ENCODE measurements around the gene ASIC1.

ASIC1 gene

GRCh38 chr12:50041062-50041860 is 16.1 kb upstream of the ASIC1 start:
- no peak for DNase-seq (ENCODE audit: low read depth)

GRCh38 chr12:50041962-50042361 is 15.4 kb upstream of the ASIC1 start:
- no peak for DNase-seq (ENCODE audit: low read depth)

DNA sequence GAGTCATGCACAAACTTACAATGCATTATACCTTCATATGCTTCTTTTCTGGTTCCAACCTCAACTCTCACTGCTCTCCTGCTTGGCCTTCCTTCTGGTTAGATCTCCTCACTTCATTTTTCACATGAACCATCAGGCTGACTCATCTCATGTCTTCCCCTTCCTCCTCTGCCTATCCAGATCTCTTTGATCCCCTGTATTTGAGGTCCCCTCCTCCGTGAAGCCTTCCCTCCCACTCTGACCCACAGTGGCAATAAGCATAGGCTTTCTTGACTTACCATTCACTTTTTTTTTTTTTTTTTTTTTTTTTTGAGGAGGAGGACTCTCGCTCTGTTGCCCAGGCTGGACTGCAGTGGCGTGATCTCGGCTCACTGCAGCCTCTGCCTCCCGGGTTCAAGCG is 14.7 kb upstream of the ASIC1 start:
- no peak for DNase-seq (ENCODE audit: low read depth)

DNA sequence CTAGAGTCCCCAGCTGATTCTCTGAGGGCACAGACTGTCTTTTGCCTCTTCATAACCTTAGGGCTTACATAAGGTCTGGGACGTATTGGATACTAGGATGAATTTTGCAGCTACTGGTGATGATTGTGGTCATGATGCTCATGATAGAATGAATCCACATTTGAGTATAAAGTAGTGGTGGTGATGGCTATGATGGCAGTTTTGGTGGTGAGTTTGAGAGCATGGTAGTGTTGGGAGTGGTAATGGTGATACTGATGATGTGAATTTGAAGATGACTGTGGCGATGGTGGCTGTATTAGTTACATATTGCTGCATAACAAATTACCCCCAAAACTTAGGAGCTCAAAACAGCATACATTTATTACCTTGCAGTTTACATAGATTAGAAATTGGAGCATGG is 14.1 kb upstream of the ASIC1 start:
- DNase-seq (ENCODE audit: low read depth), result no peak

GRCh38 chr12:50043854-50044253 is 13.5 kb upstream of the ASIC1 start:
- no peak for DNase-seq (ENCODE audit: low read depth)

GRCh38 chr12:50047693-50048250 is 9.6 kb upstream of the ASIC1 start:
- DNase-seq (ENCODE audit: low read depth), result no peak

- no peak for DNase-seq (ENCODE audit: low read depth)
These were observed 7.9 kb upstream of the ASIC1 start for GRCh38 chr12:50049254-50050118.

- no peak for DNase-seq (ENCODE audit: low read depth)
These were observed 7.3 kb upstream of the ASIC1 start for GRCh38 chr12:50050119-50050385.

- DNase-seq (ENCODE audit: low read depth), result no peak
These were observed 6.8 kb upstream of the ASIC1 start for GRCh38 chr12:50050410-50051098.

- DNase-seq (ENCODE audit: low read depth), result no peak
These were observed 6.1 kb upstream of the ASIC1 start for GRCh38 chr12:50051101-50051806.

DNA sequence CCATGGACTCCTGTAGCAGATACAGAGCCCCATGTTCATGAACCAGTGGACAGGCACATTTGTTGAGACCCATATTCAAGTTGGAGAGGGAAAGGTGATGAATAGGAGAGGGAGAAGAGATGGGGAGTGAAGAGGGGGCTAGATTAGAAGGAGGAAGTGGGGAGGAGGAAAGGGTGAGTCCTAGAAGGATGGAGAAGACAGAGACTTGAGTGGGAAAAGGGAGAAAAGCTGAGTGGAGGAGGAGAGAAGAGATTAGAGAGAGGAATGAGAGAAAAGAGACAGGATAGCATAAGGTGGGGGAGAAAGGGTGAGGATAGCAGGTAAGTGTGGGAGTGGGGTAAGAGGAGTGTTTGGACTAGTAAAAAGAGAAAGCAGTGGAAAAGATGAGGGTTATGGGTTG is 4.9 kb upstream of the ASIC1 start:
- no peak for DNase-seq (ENCODE audit: low read depth)

GRCh38 chr12:50052964-50053363 is 4.4 kb upstream of the ASIC1 start:
- DNase-seq (ENCODE audit: low read depth), result no peak

GRCh38 chr12:50053583-50053982 is 3.8 kb upstream of the ASIC1 start:
- DNase-seq (ENCODE audit: low read depth), result no peak

DNA sequence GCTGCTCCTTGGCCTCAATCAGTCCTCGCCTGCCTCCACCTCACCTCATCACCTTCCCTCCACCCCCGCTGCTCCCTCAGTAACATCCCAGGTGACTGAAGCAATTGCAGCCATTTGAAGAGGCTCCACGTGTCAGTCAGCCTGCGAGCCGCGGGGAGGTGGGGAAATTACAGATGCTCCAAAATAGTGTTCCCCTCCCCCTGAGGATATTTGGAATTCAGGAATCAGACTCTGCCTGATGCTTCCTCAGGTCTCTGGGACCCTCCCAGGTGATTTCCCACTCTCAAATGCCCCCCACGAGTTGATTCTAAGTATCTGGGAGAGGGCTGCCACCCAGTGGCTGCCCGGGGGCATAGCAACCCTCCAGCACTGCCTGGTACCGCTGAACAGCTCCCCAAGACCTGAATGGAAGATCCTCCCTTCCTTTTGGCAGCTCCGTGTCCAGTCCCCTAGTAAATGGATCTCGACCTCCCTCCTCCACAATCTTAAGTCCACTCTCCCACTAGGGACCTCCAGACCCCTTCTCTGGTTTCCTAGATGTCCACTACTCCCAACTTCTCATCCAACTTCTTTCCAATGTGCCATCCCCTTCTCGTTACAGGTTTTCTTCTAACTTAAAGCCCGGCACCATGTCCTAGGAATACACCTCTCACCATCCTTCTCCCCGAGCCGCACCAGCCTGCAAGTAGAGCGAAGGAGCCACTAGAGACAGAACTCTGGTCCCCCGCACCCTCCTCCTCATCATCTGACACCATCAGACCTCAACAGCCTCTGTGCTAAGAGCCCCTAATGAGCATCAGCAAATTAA is 1.4 kb upstream of the ASIC1 start:
- DNase-seq (ENCODE audit: low read depth), result no peak

DNA sequence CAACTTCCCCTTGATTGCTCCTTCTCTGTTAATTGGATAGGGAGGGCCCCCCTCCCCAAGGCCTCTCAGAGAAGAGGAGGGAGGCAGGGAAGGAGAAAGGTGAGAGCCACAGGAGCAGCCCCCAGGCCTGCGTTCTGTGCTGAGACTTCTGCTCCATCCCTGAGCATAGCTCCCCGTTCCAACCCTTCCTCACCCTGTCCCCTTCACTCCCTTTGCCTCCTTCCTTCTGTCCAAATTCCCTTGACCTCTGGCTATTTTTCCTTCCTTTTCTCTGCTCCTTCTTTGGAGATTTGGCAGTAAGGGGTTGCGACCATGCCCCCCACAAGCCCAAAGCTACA is 788 bp upstream of the ASIC1 start:
- DNase-seq (ENCODE audit: low read depth), result no peak

- DNase-seq (ENCODE audit: low read depth), result no peak
These were observed 687 bp downstream of the ASIC1 start for GRCh38 chr12:50057896-50058670.

- no peak for DNase-seq (ENCODE audit: low read depth)
These were observed 1.4 kb downstream of the ASIC1 start for GRCh38 chr12:50058743-50059312.

DNA sequence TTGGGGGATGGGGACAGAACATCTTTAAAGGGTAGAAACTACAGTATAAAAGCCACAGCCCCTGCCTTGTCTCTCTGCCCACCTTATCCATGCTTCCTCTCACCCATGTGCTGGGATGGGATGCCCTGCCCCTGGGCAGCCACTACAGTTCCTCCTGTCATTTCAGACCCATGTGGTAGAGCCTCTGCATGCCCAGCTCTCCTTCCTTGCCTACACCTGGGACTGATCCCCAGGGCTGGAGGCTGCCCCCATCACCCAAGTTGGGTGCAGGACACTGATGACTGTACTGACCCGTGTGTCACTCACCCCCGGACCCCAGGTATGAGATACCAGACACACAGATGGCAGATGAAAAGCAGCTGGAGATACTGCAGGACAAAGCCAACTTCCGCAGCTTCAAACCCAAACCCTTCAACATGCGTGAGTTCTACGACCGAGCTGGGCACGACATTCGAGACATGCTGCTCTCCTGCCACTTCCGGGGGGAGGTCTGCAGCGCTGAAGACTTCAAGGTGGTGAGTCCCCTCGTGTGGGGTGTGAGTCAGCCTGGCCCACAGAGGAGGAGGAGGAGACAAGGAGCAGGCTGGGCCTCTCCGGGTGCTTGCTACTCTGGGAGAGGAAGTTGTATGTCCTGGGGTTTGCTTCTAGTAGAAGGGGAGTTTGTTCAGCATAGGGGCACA is 2.2 kb downstream of the ASIC1 start:
- DNase-seq (ENCODE audit: low read depth), result no peak

- DNase-seq (ENCODE audit: low read depth), result no peak
These were observed 2.7 kb downstream of the ASIC1 start for GRCh38 chr12:50060120-50060468.

DNA sequence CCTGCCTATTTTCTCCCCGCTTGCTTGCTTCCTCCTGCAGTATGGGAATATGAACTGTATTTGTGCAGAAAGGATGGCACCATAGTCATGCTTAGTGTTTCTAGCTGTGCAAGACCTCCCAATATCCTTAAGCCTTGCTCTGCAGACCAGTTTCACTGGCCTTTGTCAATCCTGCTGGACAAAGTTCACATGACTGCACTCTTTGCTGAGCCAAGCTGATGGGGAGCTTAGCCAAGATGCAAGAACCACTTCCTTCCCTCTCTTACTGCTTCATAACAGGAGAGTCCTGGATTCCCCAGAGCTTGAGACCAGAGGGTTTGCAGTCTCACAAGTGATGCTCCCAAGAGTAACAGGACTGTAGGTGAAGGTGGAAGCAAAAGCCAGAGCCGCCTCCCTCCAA is 3.8 kb downstream of the ASIC1 start:
- DNase-seq (ENCODE audit: low read depth), result no peak
